WTC11 (cell line): ENCODE data around the gene DAB1. TPM values are rescaled to one million over a fixed set of nuclear protein-coding genes. Genes with fewer than 3 reads are reported as not detected.

Experiments used
- ATAC-seq: fragments of 200-7000 bp; cut with Tn5 transposase; 2 replicates; pipeline ENCODE4 v1.10.0; 2021; ENCODE audit warnings: mild to moderate bottlenecking, moderate library complexity
- CTCF ChIA-PET: fragments of 300-600 bp; sonication (Branson Sonifier 250); formaldehyde crosslinking; loops from one replicate; lab custom pipeline; 2021; ENCODE audit warnings: antibody characterized with exemption; lab: Charles Lee
- POLR2A ChIA-PET: fragments of 350-600 bp; sonication (Branson Sonifier 250); formaldehyde crosslinking; loops from one replicate; lab custom pipeline; 2021; ENCODE audit warnings: antibody characterized with exemption; lab: Charles Lee
- DNase-seq: peaks from one replicate; pipeline ENCODE4 v3.0.0; 2021; ENCODE audit warnings: low spot score
- H3K27ac Mint-ChIP-seq: 2 replicates; pipeline ENCODE4 v1.8.0; 2021; ENCODE audit warnings: mixed read lengths
- H3K27me3 Mint-ChIP-seq: 2 replicates; pipeline ENCODE4 v1.8.0; 2021; ENCODE audit warnings: low read depth, mild to moderate bottlenecking, moderate library complexity, mixed read lengths
- H3K36me3 Mint-ChIP-seq: 2 replicates; pipeline ENCODE4 v1.8.0; 2021; ENCODE audit warnings: mixed read lengths
- H3K4me1 Mint-ChIP-seq: 2 replicates; pipeline ENCODE4 v1.8.0; 2022; ENCODE audit warnings: mixed read lengths
- H3K4me3 Mint-ChIP-seq: 2 replicates; pipeline ENCODE4 v1.8.0; 2021; ENCODE audit warnings: mild to moderate bottlenecking, moderate library complexity, mixed read lengths
- H3K9me3 Mint-ChIP-seq: 2 replicates; pipeline ENCODE4 v1.8.0; 2021; ENCODE audit warnings: mixed read lengths
- ELF4 ChIP-seq: sonication (generic); formaldehyde crosslinking; IDR thresholded peaks from 2 replicates; pipeline ENCODE4 v1.8.1; 2022; ENCODE audit warnings: low read depth, mild to moderate bottlenecking, moderate library complexity, missing genetic modification reagents
- FOXJ3 ChIP-seq: sonication (generic); formaldehyde crosslinking; IDR thresholded peaks from 2 replicates; pipeline ENCODE4 v1.9.0; 2021; ENCODE audit warnings: missing genetic modification reagents, mild to moderate bottlenecking, borderline replicate concordance
- HMGA2 ChIP-seq: fragments of 250-450 bp; sonication (Bioruptor Pico); IDR thresholded peaks from 2 replicates; pipeline ENCODE4 v1.4.0; 2021; ENCODE audit warnings: mild to moderate bottlenecking, moderate library complexity
- JAZF1 ChIP-seq: fragments of 250-450 bp; sonication (Bioruptor Pico); IDR thresholded peaks from 2 replicates; pipeline ENCODE4 v1.9.0; 2021; ENCODE audit warnings: moderate library complexity, mild to moderate bottlenecking, inconsistent platforms
- MLX ChIP-seq: sonication (generic); formaldehyde crosslinking; IDR thresholded peaks from 2 replicates; pipeline ENCODE4 v1.8.1; 2023; ENCODE audit warnings: mild to moderate bottlenecking, missing genetic modification reagents, moderate library complexity
- MXD4 ChIP-seq: fragments of 250-450 bp; sonication (Bioruptor Pico); IDR thresholded peaks from 2 replicates; pipeline ENCODE4 v1.8.0; 2021; ENCODE audit warnings: mild to moderate bottlenecking, moderate library complexity, borderline replicate concordance
- NFE2L1 ChIP-seq: sonication (generic); formaldehyde crosslinking; IDR thresholded peaks from 2 replicates; pipeline ENCODE4 v1.8.1; 2023; ENCODE audit warnings: missing genetic modification reagents
- SMAD3 ChIP-seq: sonication (generic); formaldehyde crosslinking; IDR thresholded peaks from 2 replicates; pipeline ENCODE4 v1.8.0; 2022; ENCODE audit warnings: missing genetic modification reagents, mild to moderate bottlenecking, borderline replicate concordance
- SOX15 ChIP-seq: fragments of 250-450 bp; sonication (Bioruptor Pico); IDR thresholded peaks from 2 replicates; pipeline ENCODE4 v1.9.0; 2021; ENCODE audit warnings: mild to moderate bottlenecking
- ZNF232 ChIP-seq: sonication (generic); formaldehyde crosslinking; IDR thresholded peaks from 2 replicates; pipeline ENCODE4 v1.8.0; 2022; ENCODE audit warnings: mild to moderate bottlenecking, missing genetic modification reagents
- ZNF416 ChIP-seq: fragments of 250-450 bp; sonication (Bioruptor Pico); IDR thresholded peaks from 2 replicates; pipeline ENCODE4 v1.9.0; 2021; ENCODE audit warnings: mild to moderate bottlenecking, inconsistent platforms
- ZNF671 ChIP-seq: fragments of 250-450 bp; sonication (Bioruptor Pico); IDR thresholded peaks from 2 replicates; pipeline ENCODE4 v1.8.0; 2021; ENCODE audit warnings: mild to moderate bottlenecking
- total RNA-seq: library from RNA; stranded (reverse); gene quantifications from 3 replicates; pipeline ENCODE4 v1.2.3, GENCODE V29; 2021
- TF ChIP-seq, protein P1 (sequence below): sonication (generic); formaldehyde crosslinking; IDR thresholded peaks from 2 replicates; pipeline ENCODE4 v1.8.0; 2023; ENCODE audit warnings: mild to moderate bottlenecking, missing genetic modification reagents
- TF ChIP-seq, protein P2 (sequence below): sonication (generic); formaldehyde crosslinking; IDR thresholded peaks from 2 replicates; pipeline ENCODE4 v1.8.1; 2023; ENCODE audit warnings: mild to moderate bottlenecking, missing genetic modification reagents, moderate library complexity
- TF ChIP-seq, protein P3 (sequence below): fragments of 250-450 bp; sonication (Bioruptor Pico); IDR thresholded peaks from 2 replicates; pipeline ENCODE4 v2.1.2; 2022; ENCODE audit warnings: mild to moderate bottlenecking, moderate library complexity
- TF ChIP-seq, protein P4 (sequence below): sonication (generic); formaldehyde crosslinking; IDR thresholded peaks from 2 replicates; pipeline ENCODE4 v1.8.1; 2023; ENCODE audit warnings: mild to moderate bottlenecking, missing genetic modification reagents, borderline replicate concordance

The DAB1 gene
- total RNA-seq, 1 experiment from 2014 or later: 10.7 TPM

DNA sequence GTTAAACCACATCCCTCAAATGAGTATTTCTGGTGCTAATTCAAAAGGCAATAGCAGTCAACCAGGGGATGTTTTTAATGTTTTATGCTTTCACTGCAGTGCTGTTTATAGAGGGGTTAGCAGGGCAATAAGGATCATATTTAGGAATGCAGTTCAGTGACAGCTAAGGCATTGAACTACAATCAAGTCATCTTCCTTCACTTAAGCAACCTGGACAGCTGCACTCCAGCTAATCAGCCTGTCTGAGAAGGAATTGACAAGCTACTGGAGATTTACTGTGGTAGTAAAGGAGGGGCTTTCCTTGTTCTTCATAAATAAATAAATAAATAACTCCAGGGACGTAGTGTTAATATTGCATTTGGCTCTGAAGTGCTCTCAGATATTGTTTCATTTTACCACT lies 93.9 kb downstream of the DAB1 start:
- Mint-ChIP-seq H3K27me3 (no peaks in the 10 kb centered on the region; the same call in 1 of the 2 replicates), H3K4me1 (peaks cover 13% of the 10 kb centered on the region), H3K9me3 (peaks cover 4% of the 10 kb centered on the region; the same call in 1 of the 2 replicates), H3K36me3 (no peaks in the 10 kb centered on the region), H3K4me3 (no peak overlapping the region), H3K27ac (no peak overlapping the region)
- ATAC-seq: no peak
- TF ChIP-seq ZNF232 (CRISPR knock-in tag): no peak
- TF ChIP-seq, protein P1, sequence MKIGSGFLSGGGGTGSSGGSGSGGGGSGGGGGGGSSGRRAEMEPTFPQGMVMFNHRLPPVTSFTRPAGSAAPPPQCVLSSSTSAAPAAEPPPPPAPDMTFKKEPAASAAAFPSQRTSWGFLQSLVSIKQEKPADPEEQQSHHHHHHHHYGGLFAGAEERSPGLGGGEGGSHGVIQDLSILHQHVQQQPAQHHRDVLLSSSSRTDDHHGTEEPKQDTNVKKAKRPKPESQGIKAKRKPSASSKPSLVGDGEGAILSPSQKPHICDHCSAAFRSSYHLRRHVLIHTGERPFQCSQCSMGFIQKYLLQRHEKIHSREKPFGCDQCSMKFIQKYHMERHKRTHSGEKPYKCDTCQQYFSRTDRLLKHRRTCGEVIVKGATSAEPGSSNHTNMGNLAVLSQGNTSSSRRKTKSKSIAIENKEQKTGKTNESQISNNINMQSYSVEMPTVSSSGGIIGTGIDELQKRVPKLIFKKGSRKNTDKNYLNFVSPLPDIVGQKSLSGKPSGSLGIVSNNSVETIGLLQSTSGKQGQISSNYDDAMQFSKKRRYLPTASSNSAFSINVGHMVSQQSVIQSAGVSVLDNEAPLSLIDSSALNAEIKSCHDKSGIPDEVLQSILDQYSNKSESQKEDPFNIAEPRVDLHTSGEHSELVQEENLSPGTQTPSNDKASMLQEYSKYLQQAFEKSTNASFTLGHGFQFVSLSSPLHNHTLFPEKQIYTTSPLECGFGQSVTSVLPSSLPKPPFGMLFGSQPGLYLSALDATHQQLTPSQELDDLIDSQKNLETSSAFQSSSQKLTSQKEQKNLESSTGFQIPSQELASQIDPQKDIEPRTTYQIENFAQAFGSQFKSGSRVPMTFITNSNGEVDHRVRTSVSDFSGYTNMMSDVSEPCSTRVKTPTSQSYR (CRISPR knock-in tag): no peak
- TF ChIP-seq, protein P2, sequence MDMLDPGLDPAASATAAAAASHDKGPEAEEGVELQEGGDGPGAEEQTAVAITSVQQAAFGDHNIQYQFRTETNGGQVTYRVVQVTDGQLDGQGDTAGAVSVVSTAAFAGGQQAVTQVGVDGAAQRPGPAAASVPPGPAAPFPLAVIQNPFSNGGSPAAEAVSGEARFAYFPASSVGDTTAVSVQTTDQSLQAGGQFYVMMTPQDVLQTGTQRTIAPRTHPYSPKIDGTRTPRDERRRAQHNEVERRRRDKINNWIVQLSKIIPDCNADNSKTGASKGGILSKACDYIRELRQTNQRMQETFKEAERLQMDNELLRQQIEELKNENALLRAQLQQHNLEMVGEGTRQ (CRISPR knock-in tag): no peak
- CTCF ChIA-PET: no interaction called here
- POLR2A ChIA-PET: no interaction called here
- no peak for DNase-seq

- POLR2A ChIA-PET: no interaction called here
- ATAC-seq: no peak
- Mint-ChIP-seq H3K4me1 (peaks cover 22% of the 10 kb centered on the region), H3K4me3 (no peak overlapping the region), H3K27me3 (no peaks in the 10 kb centered on the region; the same call in 1 of the 2 replicates)
- TF ChIP-seq SMAD3 (CRISPR knock-in tag): no peak
- TF ChIP-seq, protein P3, sequence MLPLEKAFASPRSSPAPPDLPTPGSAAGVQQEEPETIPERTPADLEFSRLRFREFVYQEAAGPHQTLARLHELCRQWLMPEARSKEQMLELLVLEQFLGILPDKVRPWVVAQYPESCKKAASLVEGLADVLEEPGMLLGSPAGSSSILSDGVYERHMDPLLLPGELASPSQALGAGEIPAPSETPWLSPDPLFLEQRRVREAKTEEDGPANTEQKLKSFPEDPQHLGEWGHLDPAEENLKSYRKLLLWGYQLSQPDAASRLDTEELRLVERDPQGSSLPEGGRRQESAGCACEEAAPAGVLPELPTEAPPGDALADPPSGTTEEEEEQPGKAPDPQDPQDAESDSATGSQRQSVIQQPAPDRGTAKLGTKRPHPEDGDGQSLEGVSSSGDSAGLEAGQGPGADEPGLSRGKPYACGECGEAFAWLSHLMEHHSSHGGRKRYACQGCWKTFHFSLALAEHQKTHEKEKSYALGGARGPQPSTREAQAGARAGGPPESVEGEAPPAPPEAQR (CRISPR knock-in tag): no peak
- no peak for TF ChIP-seq ZNF416 (CRISPR knock-in tag)
- TF ChIP-seq, protein P1 (CRISPR knock-in tag): no peak
- TF ChIP-seq FOXJ3 (CRISPR knock-in tag): no peak
- TF ChIP-seq SOX15 (CRISPR knock-in tag): no peak
- TF ChIP-seq MLX (CRISPR knock-in tag): no peak
- no peak for TF ChIP-seq NFE2L1
- TF ChIP-seq ELF4 (CRISPR knock-in tag): no peak
- no peak for TF ChIP-seq JAZF1
- TF ChIP-seq, all 79 proteins: peak for 0
- H3K36me3 Mint-ChIP-seq: no peaks in the 10 kb centered on the region
- no peak for DNase-seq
- H3K9me3 Mint-ChIP-seq: peaks cover 4% of the 10 kb centered on the region; the same call in 1 of the 2 replicates
- H3K27ac Mint-ChIP-seq: no peak overlapping the region
- CTCF ChIA-PET: interaction anchor here (0.7 kb wide), 1 partner anchor 115 kb away, joined by 8 read pairs; no protein-coding TSS in a partner anchor
Measured at GRCh38 chr1:57329001-57329527, 94.8 kb downstream of the DAB1 start.

GRCh38 chr1:57327946-57328345 lies 95.9 kb downstream of the DAB1 start:
- Mint-ChIP-seq H3K4me1 (peaks cover 29% of the 10 kb centered on the region), H3K27me3 (no peaks in the 10 kb centered on the region; the same call in 1 of the 2 replicates), H3K36me3 (no peaks in the 10 kb centered on the region), H3K27ac (no peak overlapping the region), H3K4me3 (no peak overlapping the region), H3K9me3 (peaks cover 4% of the 10 kb centered on the region; the same call in 1 of the 2 replicates)
- DNase-seq (no peak), ATAC-seq (no peak)
- ChIA-PET POLR2A (no interaction called here), CTCF (no interaction called here)
- TF ChIP-seq, protein P3 (CRISPR knock-in tag): no peak
- TF ChIP-seq, protein P4, sequence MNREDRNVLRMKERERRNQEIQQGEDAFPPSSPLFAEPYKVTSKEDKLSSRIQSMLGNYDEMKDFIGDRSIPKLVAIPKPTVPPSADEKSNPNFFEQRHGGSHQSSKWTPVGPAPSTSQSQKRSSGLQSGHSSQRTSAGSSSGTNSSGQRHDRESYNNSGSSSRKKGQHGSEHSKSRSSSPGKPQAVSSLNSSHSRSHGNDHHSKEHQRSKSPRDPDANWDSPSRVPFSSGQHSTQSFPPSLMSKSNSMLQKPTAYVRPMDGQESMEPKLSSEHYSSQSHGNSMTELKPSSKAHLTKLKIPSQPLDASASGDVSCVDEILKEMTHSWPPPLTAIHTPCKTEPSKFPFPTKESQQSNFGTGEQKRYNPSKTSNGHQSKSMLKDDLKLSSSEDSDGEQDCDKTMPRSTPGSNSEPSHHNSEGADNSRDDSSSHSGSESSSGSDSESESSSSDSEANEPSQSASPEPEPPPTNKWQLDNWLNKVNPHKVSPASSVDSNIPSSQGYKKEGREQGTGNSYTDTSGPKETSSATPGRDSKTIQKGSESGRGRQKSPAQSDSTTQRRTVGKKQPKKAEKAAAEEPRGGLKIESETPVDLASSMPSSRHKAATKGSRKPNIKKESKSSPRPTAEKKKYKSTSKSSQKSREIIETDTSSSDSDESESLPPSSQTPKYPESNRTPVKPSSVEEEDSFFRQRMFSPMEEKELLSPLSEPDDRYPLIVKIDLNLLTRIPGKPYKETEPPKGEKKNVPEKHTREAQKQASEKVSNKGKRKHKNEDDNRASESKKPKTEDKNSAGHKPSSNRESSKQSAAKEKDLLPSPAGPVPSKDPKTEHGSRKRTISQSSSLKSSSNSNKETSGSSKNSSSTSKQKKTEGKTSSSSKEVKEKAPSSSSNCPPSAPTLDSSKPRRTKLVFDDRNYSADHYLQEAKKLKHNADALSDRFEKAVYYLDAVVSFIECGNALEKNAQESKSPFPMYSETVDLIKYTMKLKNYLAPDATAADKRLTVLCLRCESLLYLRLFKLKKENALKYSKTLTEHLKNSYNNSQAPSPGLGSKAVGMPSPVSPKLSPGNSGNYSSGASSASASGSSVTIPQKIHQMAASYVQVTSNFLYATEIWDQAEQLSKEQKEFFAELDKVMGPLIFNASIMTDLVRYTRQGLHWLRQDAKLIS (CRISPR knock-in tag): no peak
- TF ChIP-seq MXD4: no peak
- TF ChIP-seq HMGA2: no peak
- no peak for TF ChIP-seq ZNF671 (CRISPR knock-in tag)
